Measurements from ENCODE around the gene GCK. TPM values are rescaled to one million over a fixed set of nuclear protein-coding genes. Genes with fewer than 3 reads are reported as not detected.

Gene GCK
- total RNA-seq, 1 donor from 2014 or later: 0.37 TPM

DNA sequence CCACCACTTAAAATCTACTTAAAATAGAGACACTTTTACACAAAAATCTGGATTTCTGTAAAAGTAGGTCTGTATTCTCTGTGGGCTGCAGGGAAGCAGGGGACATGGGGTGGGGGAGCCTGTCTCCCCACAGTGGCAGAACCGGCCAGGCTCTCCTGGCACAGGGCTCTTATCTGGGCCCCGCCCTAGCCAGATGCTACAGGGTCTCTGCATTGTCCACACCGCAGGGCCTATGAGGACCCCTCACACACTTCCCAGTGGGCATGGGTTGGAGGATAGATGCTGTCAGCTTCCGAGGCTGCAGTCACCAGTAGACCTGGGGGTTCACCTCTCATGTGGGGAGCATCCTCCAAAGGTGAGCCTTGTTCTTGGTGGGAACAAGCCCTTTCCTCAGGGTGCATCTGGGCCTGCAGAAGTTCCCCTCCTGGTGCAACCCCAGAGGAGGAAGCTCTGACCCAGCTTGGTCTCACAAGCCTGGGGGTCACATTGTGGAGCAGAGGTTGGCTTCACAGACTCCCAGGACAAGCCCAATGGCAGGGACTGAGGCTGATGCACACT lies 32.7 kb downstream of the GCK start:
- Mint-ChIP-seq H3K27me3 (ENCODE audit: low read depth) (no peaks in the 10 kb centered on the region), H3K4me3 (ENCODE audit: unreplicated experiment) (no peak overlapping the region), H3K27ac (ENCODE audit: unreplicated experiment) (no peak overlapping the region), H3K36me3 (ENCODE audit: low read depth) (no peaks in the 10 kb centered on the region), H3K4me1 (ENCODE audit: low read depth) (no peaks in the 10 kb centered on the region), H3K9me3 (ENCODE audit: low read depth) (no peaks in the 10 kb centered on the region)
- TF ChIP-seq, protein P1, sequence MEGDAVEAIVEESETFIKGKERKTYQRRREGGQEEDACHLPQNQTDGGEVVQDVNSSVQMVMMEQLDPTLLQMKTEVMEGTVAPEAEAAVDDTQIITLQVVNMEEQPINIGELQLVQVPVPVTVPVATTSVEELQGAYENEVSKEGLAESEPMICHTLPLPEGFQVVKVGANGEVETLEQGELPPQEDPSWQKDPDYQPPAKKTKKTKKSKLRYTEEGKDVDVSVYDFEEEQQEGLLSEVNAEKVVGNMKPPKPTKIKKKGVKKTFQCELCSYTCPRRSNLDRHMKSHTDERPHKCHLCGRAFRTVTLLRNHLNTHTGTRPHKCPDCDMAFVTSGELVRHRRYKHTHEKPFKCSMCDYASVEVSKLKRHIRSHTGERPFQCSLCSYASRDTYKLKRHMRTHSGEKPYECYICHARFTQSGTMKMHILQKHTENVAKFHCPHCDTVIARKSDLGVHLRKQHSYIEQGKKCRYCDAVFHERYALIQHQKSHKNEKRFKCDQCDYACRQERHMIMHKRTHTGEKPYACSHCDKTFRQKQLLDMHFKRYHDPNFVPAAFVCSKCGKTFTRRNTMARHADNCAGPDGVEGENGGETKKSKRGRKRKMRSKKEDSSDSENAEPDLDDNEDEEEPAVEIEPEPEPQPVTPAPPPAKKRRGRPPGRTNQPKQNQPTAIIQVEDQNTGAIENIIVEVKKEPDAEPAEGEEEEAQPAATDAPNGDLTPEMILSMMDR (IDR thresholded peaks at IDR 0.05): no peak
- no peak for DNase-seq (ENCODE audit: low spot score)

DNA sequence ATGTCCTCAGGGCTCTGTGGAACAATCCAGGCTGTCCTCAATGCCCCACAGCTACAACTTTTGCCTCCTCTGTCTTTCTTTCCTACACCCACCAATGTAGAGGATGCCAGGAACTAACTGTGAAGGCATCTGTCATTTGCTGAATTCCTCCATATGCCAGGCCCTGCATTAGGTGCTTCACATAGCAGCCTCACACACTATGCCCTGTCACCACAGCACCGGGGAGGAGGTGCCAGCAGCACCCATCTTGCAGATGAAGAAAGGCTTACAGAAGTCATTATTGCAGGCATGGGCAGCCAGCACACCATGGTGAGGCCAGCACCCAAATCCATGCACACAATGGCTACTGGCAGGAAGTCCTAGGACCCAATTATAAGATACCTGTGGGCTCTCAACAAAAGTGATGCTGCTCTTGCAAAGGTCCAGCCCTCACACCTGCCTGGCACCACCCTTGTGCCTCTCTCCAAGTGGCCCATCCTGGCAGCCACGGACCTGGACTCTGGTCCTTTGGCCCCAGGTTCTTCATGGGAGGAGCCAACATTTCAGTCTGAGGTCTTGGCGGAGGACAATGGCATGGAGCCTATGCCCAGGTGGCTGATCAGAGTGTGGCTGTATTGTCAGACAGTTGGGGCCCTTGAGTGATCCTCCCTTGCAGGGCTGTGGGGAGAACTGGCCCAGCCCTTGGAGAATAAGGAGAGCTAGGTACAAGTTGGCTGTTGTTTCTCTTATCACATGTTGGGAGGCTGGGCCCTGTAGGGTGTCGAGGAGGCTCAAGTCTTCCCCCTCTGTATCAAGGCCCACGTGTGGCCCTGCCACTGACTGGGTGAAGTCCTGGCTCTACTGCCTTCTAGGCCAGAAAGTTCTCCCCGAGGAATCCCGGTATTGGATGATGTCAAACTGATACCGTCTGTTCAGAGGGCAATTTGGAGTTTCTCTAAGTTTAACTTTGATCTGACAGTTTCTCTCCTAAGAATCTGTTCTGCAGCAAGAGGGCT lies 33.8 kb downstream of the GCK start:
- Mint-ChIP-seq H3K27ac (ENCODE audit: unreplicated experiment) (no peak overlapping the region), H3K36me3 (ENCODE audit: low read depth) (no peaks in the 10 kb centered on the region), H3K27me3 (ENCODE audit: low read depth) (no peaks in the 10 kb centered on the region), H3K9me3 (ENCODE audit: low read depth) (no peaks in the 10 kb centered on the region), H3K4me3 (ENCODE audit: unreplicated experiment) (no peak overlapping the region), H3K4me1 (ENCODE audit: low read depth) (no peaks in the 10 kb centered on the region)
- no peak for DNase-seq (ENCODE audit: low spot score)
- TF ChIP-seq, protein P1 (IDR thresholded peaks at IDR 0.05): no peak

DNA sequence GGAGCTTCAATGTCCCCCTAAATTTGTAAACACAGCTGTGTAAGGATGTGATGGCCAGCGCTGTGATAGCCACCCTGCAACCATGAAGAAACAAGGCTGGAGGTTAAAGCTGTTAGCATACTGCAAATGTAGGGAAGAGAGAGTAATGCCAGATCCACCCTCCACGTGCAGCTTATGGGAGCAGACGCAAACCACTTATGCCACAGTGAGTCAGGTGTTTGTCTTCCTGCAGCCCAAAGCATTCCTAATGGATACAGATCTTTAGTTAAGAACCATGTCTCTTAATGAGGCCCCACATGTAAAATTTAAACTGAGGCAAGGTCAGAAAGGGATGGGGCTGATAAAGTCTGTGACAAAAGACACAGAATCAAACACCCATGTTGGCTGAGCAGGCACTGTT lies 34.5 kb downstream of the GCK start:
- Mint-ChIP-seq H3K27me3 (ENCODE audit: low read depth) (no peaks in the 10 kb centered on the region), H3K4me1 (ENCODE audit: low read depth) (no peaks in the 10 kb centered on the region), H3K27ac (ENCODE audit: unreplicated experiment) (no peak overlapping the region), H3K4me3 (ENCODE audit: unreplicated experiment) (no peak overlapping the region), H3K9me3 (ENCODE audit: low read depth) (no peaks in the 10 kb centered on the region), H3K36me3 (ENCODE audit: low read depth) (no peaks in the 10 kb centered on the region)
- TF ChIP-seq, protein P1 (IDR thresholded peaks at IDR 0.05): no peak
- DNase-seq (ENCODE audit: low spot score): no peak

DNA sequence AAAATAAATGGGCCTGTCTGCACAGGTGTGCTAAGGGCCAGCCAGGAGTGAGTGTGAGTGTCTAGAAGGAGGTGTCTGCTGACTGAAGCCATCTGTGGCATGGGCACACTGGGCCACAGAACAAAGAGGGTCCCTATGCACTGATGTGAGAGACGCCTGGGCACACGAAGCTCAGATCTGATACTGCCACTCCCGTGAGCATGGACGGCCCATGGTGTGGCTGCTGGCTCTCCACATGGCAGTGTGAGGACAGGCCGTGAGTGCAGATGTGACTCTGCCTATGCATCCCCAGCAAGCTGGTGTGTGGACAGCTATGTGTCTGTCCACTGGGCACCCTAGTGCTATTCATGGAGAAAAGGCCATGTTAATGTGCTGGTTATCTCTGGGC lies 35.3 kb downstream of the GCK start:
- TF ChIP-seq, protein P1 (IDR thresholded peaks at IDR 0.05): no peak
- Mint-ChIP-seq H3K4me1 (ENCODE audit: low read depth) (no peaks in the 10 kb centered on the region), H3K27me3 (ENCODE audit: low read depth) (no peaks in the 10 kb centered on the region), H3K27ac (ENCODE audit: unreplicated experiment) (no peak overlapping the region), H3K4me3 (ENCODE audit: unreplicated experiment) (no peak overlapping the region), H3K36me3 (ENCODE audit: low read depth) (no peaks in the 10 kb centered on the region), H3K9me3 (ENCODE audit: low read depth) (no peaks in the 10 kb centered on the region)
- DNase-seq (ENCODE audit: low spot score): no peak

DNA sequence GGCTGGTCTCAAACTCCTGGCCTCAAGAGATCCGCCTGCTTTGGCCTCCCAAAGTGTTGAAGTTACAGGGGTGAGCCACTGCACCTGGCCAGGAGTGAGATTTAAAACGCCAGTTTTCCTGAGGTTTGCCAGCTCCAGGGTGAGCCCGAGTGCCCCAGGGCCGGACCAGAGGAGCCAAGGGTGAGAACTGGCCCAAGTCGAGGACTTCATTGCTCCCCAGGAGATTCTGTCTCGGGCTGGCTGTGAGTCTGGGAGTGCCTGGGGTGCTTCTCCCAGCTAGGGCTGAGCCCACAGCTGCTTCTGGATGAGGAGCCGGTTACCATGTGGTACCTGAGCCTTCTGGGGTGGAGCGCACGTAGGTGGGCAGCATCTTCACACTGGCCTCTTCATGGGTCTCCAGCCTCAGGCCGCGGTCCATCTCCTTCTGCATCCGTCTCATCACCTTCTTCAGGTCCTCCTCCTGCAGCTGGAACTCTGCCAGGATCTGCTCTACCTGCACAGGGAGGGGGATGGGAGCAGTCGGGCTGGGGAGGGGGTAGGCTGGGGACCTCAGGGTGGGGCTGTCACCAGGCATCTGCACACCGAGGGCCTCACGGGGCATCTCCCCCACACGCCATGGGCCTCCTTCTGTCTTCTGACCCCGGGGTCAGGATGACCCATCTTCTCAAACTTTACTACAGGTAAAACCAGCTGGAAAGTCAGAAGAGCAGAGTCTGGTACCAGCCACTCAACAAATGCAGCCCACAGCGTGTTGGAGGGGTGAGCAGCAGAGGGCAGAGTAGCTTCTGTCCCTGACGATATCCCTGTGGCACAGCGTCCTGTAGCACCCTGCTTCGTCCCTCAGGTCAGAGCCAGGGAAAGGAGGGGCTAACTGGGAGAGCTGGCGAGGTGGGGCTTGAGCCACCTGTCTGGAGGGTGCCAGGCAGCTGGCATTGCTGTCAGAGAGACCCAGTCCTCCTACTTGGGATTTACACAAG lies 36.0 kb downstream of the GCK start:
- Mint-ChIP-seq H3K4me3 (ENCODE audit: unreplicated experiment) (no peak overlapping the region), H3K4me1 (ENCODE audit: low read depth) (no peaks in the 10 kb centered on the region), H3K36me3 (ENCODE audit: low read depth) (no peaks in the 10 kb centered on the region), H3K27me3 (ENCODE audit: low read depth) (no peaks in the 10 kb centered on the region), H3K9me3 (ENCODE audit: low read depth) (no peaks in the 10 kb centered on the region), H3K27ac (ENCODE audit: unreplicated experiment) (no peak overlapping the region)
- no peak for DNase-seq (ENCODE audit: low spot score)
- TF ChIP-seq, protein P1 (IDR thresholded peaks at IDR 0.05): no peak
